KOPT-K1 (cell line): ENCODE measurements around the gene RB1.

Source experiments
- H3K27ac ChIP-seq: fragments of 200-600 bp; sonication (generic); 2 replicates; pipeline ENCODE4 v1.5.1; 2016; ENCODE audit warnings: antibody characterized with exemption, mild to moderate bottlenecking, low read depth, low read length; ENCODE audit not compliant: poor library complexity, severe bottlenecking
- H3K36me3 ChIP-seq: fragments of 200-600 bp; sonication (generic); 2 replicates; pipeline ENCODE4 v1.5.1; 2017; ENCODE audit warnings: antibody characterized with exemption, mild to moderate bottlenecking, low read length, moderate library complexity; ENCODE audit not compliant: insufficient read depth
- H3K9me3 ChIP-seq: fragments of 200-600 bp; sonication (generic); 2 replicates; pipeline ENCODE4 v1.5.1; 2017; ENCODE audit warnings: antibody characterized with exemption, low read length, mild to moderate bottlenecking; ENCODE audit not compliant: insufficient read depth, poor library complexity, severe bottlenecking

The RB1 gene

GRCh38 chr13:48506092-48506701 is 202.6 kb downstream of the RB1 start:
- Histone ChIP-seq H3K36me3 (peaks cover 29% of the 10 kb centered on the region), H3K9me3 (no peaks in the 10 kb centered on the region), H3K27ac (peak overlapping the region; percentile 100)

- peaks cover 29% of the 10 kb centered on the region for H3K36me3 ChIP-seq
- no peaks in the 10 kb centered on the region for H3K9me3 ChIP-seq
- peak overlapping the region; percentile 100 for H3K27ac ChIP-seq
Measured at GRCh38 chr13:48507021-48507420, 203.5 kb downstream of the RB1 start.

GRCh38 chr13:48508011-48508410 is 204.5 kb downstream of the RB1 start:
- no peaks in the 10 kb centered on the region for H3K9me3 ChIP-seq
- peaks cover 24% of the 10 kb centered on the region for H3K36me3 ChIP-seq
- H3K27ac ChIP-seq: peak overlapping the region; percentile 100

- no peaks in the 10 kb centered on the region for H3K9me3 ChIP-seq
- H3K36me3 ChIP-seq: peaks cover 24% of the 10 kb centered on the region
- H3K27ac ChIP-seq: peak overlapping the region; percentile 100
Measured at GRCh38 chr13:48510698-48511097, 207.1 kb downstream of the RB1 start.

- Histone ChIP-seq H3K27ac (peak overlapping the region; percentile 100), H3K36me3 (peaks cover 24% of the 10 kb centered on the region), H3K9me3 (no peaks in the 10 kb centered on the region)
Measured at GRCh38 chr13:48511621-48512230, 208.2 kb downstream of the RB1 start.

- Histone ChIP-seq H3K9me3 (no peaks in the 10 kb centered on the region), H3K36me3 (peaks cover 28% of the 10 kb centered on the region), H3K27ac (peak overlapping the region; percentile 100)
Measured at GRCh38 chr13:48514793-48515192, 211.2 kb downstream of the RB1 start.

GRCh38 chr13:48515732-48516131 is 212.2 kb downstream of the RB1 start:
- Histone ChIP-seq H3K9me3 (no peaks in the 10 kb centered on the region), H3K36me3 (peaks cover 31% of the 10 kb centered on the region), H3K27ac (peak overlapping the region; percentile 100)

GRCh38 chr13:48518083-48518482 is 214.5 kb downstream of the RB1 start:
- peaks cover 22% of the 10 kb centered on the region for H3K36me3 ChIP-seq
- peak overlapping the region; percentile 100 for H3K27ac ChIP-seq
- H3K9me3 ChIP-seq: no peaks in the 10 kb centered on the region

- Histone ChIP-seq H3K27ac (peak overlapping the region; percentile 100), H3K9me3 (no peaks in the 10 kb centered on the region)
Measured at GRCh38 chr13:48526286-48526685, 222.7 kb downstream of the RB1 start.

GRCh38 chr13:48527955-48528354 is 224.4 kb downstream of the RB1 start:
- no peaks in the 10 kb centered on the region for H3K36me3 ChIP-seq
- H3K9me3 ChIP-seq: no peaks in the 10 kb centered on the region
- peak overlapping the region; percentile 100 for H3K27ac ChIP-seq

More at GRCh38 chr13:48526286-48526685, 222.7 kb downstream of the RB1 start:
- no peaks in the 10 kb centered on the region for H3K36me3 ChIP-seq

- peak overlapping the region; percentile 100 for H3K27ac ChIP-seq
- H3K36me3 ChIP-seq: no peaks in the 10 kb centered on the region
- no peaks in the 10 kb centered on the region for H3K9me3 ChIP-seq
Measured at GRCh38 chr13:48528720-48529119, 225.2 kb downstream of the RB1 start.

- no peaks in the 10 kb centered on the region for H3K36me3 ChIP-seq
- peaks cover 6% of the 10 kb centered on the region for H3K9me3 ChIP-seq
- peak overlapping the region; percentile 100 for H3K27ac ChIP-seq
Measured at GRCh38 chr13:48530833-48531232, 227.3 kb downstream of the RB1 start.
